OCI-LY3 (cell line): ENCODE results near the gene UBE2L3.

Experiments used
- EZH2phosphoT487 ChIP-seq: fragments of 200-600 bp; shearing (Covaris generic); IDR thresholded peaks from 2 replicates; pipeline ENCODE4 v1.6.1; 2018; ENCODE audit warnings: antibody characterized with exemption, mixed run types, low read depth
- TF ChIP-seq, protein P1 (sequence below): fragments of 200-600, 300-600 bp; sonication (generic); IDR thresholded peaks from 2 replicates; pipeline ENCODE4 v1.5.1; 2014; ENCODE audit warnings: antibody characterized with exemption, low read length, low read depth

- TF ChIP-seq, protein P1, sequence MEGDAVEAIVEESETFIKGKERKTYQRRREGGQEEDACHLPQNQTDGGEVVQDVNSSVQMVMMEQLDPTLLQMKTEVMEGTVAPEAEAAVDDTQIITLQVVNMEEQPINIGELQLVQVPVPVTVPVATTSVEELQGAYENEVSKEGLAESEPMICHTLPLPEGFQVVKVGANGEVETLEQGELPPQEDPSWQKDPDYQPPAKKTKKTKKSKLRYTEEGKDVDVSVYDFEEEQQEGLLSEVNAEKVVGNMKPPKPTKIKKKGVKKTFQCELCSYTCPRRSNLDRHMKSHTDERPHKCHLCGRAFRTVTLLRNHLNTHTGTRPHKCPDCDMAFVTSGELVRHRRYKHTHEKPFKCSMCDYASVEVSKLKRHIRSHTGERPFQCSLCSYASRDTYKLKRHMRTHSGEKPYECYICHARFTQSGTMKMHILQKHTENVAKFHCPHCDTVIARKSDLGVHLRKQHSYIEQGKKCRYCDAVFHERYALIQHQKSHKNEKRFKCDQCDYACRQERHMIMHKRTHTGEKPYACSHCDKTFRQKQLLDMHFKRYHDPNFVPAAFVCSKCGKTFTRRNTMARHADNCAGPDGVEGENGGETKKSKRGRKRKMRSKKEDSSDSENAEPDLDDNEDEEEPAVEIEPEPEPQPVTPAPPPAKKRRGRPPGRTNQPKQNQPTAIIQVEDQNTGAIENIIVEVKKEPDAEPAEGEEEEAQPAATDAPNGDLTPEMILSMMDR = no peak
- TF ChIP-seq EZH2phosphoT487 = no peak
Measured at GRCh38 chr22:21669026-21669425, 101.5 kb downstream of the UBE2L3 start.
